Endothelial cell of umbilical vein (primary cell): ENCODE measurements around the gene STX8. TPM values are rescaled to one million over a fixed set of nuclear protein-coding genes. Genes with fewer than 3 reads are reported as not detected.

ENCODE experiments used
- BruUV-seq: library from RNA; stranded (reverse); fragments of 400-500 nt; replicated peaks from 2 replicates; lab custom pipeline; 2021; lab: Mats Ljungman, UMichigan
- CTCF ChIA-PET: fragments of 300-600, 350-600 bp; sonication (Branson Sonifier 250); formaldehyde crosslinking; loops from one replicate; lab custom pipeline; 2021; ENCODE audit warnings: antibody characterized with exemption, inconsistent platforms; lab: Charles Lee
- POLR2A ChIA-PET: fragments of 300-600, 350-600 bp; sonication (Branson Sonifier 250); formaldehyde crosslinking; loops from one replicate; lab custom pipeline; 2021; ENCODE audit warnings: antibody characterized with exemption, inconsistent platforms; lab: Charles Lee
- DNase-seq: peaks from one replicate; pipeline ENCODE4 v3.0.0-alpha.2; 2011; ENCODE audit warnings: low read depth, low spot score
- FAIRE-seq: peaks from 2 replicates; lab custom pipeline; 2011; peaks lifted over from hg19 to GRCh38; lab: Jason Lieb, UNC
- H2AFZ ChIP-seq: 2 replicates; pipeline ENCODE4 v1.6.0; 2012; ENCODE audit warnings: low read depth, low read length, control low read depth, inconsistent platforms
- H3K27ac ChIP-seq: 2 replicates; pipeline ENCODE4 v1.5.1; 2011; ENCODE audit warnings: low read depth, mild to moderate bottlenecking, control low read depth, low read length, moderate library complexity; ENCODE audit not compliant: insufficient read depth
- H3K27me3 ChIP-seq, 2 experiments: 2 replicates each; pipeline versions ENCODE4 v1.6.0 to v1.6.1; 2011; ENCODE audit warnings: low read length in 2 of 2, mixed read lengths in 1 of 2; ENCODE audit not compliant: control insufficient read depth in 2 of 2, insufficient read depth in 2 of 2
- H3K36me3 ChIP-seq, 2 experiments: 2 replicates in 1 of 2; 3 replicates in 1 of 2; pipeline ENCODE4 v1.5.1; 2011; ENCODE audit warnings: low read length in 2 of 2, mild to moderate bottlenecking in 1 of 2, moderate library complexity in 1 of 2; ENCODE audit not compliant: control insufficient read depth in 2 of 2, insufficient read depth in 2 of 2; ENCODE audit errors: extremely low read depth in 1 of 2
- H3K4me1 ChIP-seq: 3 replicates; pipeline ENCODE4 v1.5.1; 2011; ENCODE audit warnings: mild to moderate bottlenecking, low read length; ENCODE audit not compliant: control insufficient read depth, insufficient read depth; ENCODE audit errors: extremely low read depth
- H3K4me2 ChIP-seq: 2 replicates; pipeline ENCODE4 v1.6.1; 2011; ENCODE audit warnings: low read length, control low read depth, mixed read lengths; ENCODE audit not compliant: insufficient read depth
- H3K4me3 ChIP-seq, 3 experiments: fragments of 200-600 bp in 1 of 3; sonication (generic), shearing (Covaris generic) in 1 of 3; replicated peaks in 1 of 3; 2 replicates each; pipeline ENCODE4 v1.5.1; 2011 to 2016; ENCODE audit warnings: control low read depth in 3 of 3, low read length in 3 of 3, mild to moderate bottlenecking in 2 of 3, inconsistent platforms in 1 of 3, low read depth in 1 of 3, moderate library complexity in 1 of 3; ENCODE audit not compliant: insufficient read depth in 1 of 3
- H3K79me2 ChIP-seq: 2 replicates; pipeline ENCODE4 v1.6.0; 2012; ENCODE audit warnings: low read length, inconsistent platforms; ENCODE audit not compliant: control insufficient read depth, insufficient read depth
- H3K9ac ChIP-seq: replicated peaks from 2 replicates; pipeline ENCODE3; 2011; ENCODE audit warnings: low read length, control low read depth; ENCODE audit not compliant: insufficient read depth; ENCODE audit errors: extremely low read depth
- H3K9me1 ChIP-seq: replicated peaks from 3 replicates; pipeline ENCODE4 v1.6.0; 2011; ENCODE audit warnings: mild to moderate bottlenecking, low read length; ENCODE audit not compliant: control insufficient read depth, insufficient read depth; ENCODE audit errors: extremely low read depth
- H3K9me3 ChIP-seq: replicated peaks from 2 replicates; pipeline ENCODE4 v1.5.1; 2012; ENCODE audit warnings: low read length, inconsistent platforms; ENCODE audit not compliant: control insufficient read depth, insufficient read depth
- H4K20me1 ChIP-seq: replicated peaks from 2 replicates; pipeline ENCODE3; 2011; ENCODE audit warnings: mild to moderate bottlenecking, low read length; ENCODE audit not compliant: control insufficient read depth, insufficient read depth; ENCODE audit errors: extremely low read depth
- EZH2 ChIP-seq: IDR thresholded peaks from 2 replicates; pipeline ENCODE4 v1.6.1; 2012; ENCODE audit warnings: borderline replicate concordance, low read depth, mild to moderate bottlenecking, moderate library complexity, low read length, inconsistent platforms; ENCODE audit not compliant: severe bottlenecking
- FOS ChIP-seq: IDR thresholded peaks from 2 replicates; pipeline ENCODE4 v1.6.1; 2011; ENCODE audit warnings: mild to moderate bottlenecking, low read length, moderate library complexity, borderline replicate concordance; ENCODE audit not compliant: insufficient read depth
- GATA2 ChIP-seq: IDR thresholded peaks from 2 replicates; pipeline ENCODE4 v1.7.0; 2011; ENCODE audit warnings: low read depth, mild to moderate bottlenecking, moderate library complexity, mixed read lengths, low read length; ENCODE audit not compliant: insufficient read length, insufficient read depth
- JUN ChIP-seq: IDR thresholded peaks from 2 replicates; pipeline ENCODE4 v1.6.1; 2011; ENCODE audit warnings: borderline replicate concordance, low read depth; ENCODE audit not compliant: insufficient read length, insufficient read depth
- MYC ChIP-seq: IDR thresholded peaks from one replicate; pipeline ENCODE4 v1.6.1; 2011; ENCODE audit warnings: mild to moderate bottlenecking, low read depth, low read length
- POLR2A ChIP-seq: IDR thresholded peaks from 2 replicates; pipeline ENCODE4 v1.6.1; 2012; ENCODE audit warnings: low read depth, mild to moderate bottlenecking, control low read depth, low read length
- POLR2AphosphoS5 ChIP-seq: IDR thresholded peaks from 2 replicates; pipeline ENCODE4 v1.6.1; 2012; ENCODE audit warnings: low read depth, mild to moderate bottlenecking, control low read depth, low read length, moderate library complexity; ENCODE audit not compliant: insufficient read depth
- dilution Hi-C: fragments of 300-500 bp; cut with MboI; formaldehyde crosslinking; loops from one replicate; pipeline ENCODE4 v1.15.0; 2019; ENCODE audit warnings: low sequenced_read_pairs; ENCODE audit not compliant: extremely low pct_ligation_motif_present
- intact Hi-C: fragments of 100-400 bp; cut with micrococcal nuclease; formaldehyde crosslinking; loops from one replicate; pipeline ENCODE4 v1.10.0; 2022
- polyA plus RNA-seq, 4 experiments: library from polyadenylated mRNA; depleted of rRNA in 3 of 4; stranded (reverse) in 3 of 4; unstranded in 1 of 4; fragments of >200 nt; gene quantifications; 2 replicates each; pipeline versions ENCODE4 v1.2.1 to v1.2.3, GENCODE V29; 2011 to 2012; ENCODE audit warnings: missing spikeins in 1 of 4
- total RNA-seq: library from RNA; stranded (reverse); gene quantifications from 2 replicates; pipeline ENCODE4 v1.2.3, GENCODE V29; 2021
- TF ChIP-seq, protein P1 (sequence below): IDR thresholded peaks from 2 replicates; pipeline ENCODE4 v1.6.1; 2011; ENCODE audit not compliant: insufficient read depth, insufficient read length
- TF ChIP-seq, protein P2 (sequence below), 2 donors: IDR thresholded peaks; 1 replicate in 1 of 2; 2 replicates in 1 of 2; pipeline ENCODE4 v1.5.1; 2011; ENCODE audit warnings: low read length in 2 of 2, mild to moderate bottlenecking in 2 of 2, moderate library complexity in 2 of 2, control low read depth in 1 of 2, inconsistent platforms in 1 of 2, low read depth in 1 of 2; ENCODE audit not compliant: insufficient read depth in 1 of 2; ENCODE audit errors: extremely low read depth in 1 of 2

STX8 gene
- total and polyA plus RNA-seq, 2 donors (not counting 3 experiments of a cell fraction or from before 2014, with no cell fraction given): 25.9 to 67.3 TPM

GRCh38 chr17:9233271-9233599 lies 342.4 kb downstream of the STX8 start:
- BruUV-seq: no TSS peak
- Histone ChIP-seq H3K4me3 (no peak overlapping the region), H3K4me2 (no peak overlapping the region), H3K9me3 (no peaks in the 10 kb centered on the region), H3K36me3 (no peaks in the 10 kb centered on the region), H3K27me3 (no peaks in the 10 kb centered on the region), H3K4me1 (no peaks in the 10 kb centered on the region), H3K79me2 (no peaks in the 10 kb centered on the region), H2AFZ (no peak overlapping the region), H4K20me1 (no peaks in the 10 kb centered on the region), H3K9me1 (no peaks in the 10 kb centered on the region), H3K27ac (no peak overlapping the region), H3K9ac (no peak overlapping the region)
- dilution Hi-C loops: no loop called here
- FAIRE-seq (no peak), DNase-seq (no peak)
- TF ChIP-seq, protein P1, sequence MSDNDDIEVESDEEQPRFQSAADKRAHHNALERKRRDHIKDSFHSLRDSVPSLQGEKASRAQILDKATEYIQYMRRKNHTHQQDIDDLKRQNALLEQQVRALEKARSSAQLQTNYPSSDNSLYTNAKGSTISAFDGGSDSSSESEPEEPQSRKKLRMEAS: no peak
- no peak for TF ChIP-seq MYC
- no peak for TF ChIP-seq FOS
- no peak for TF ChIP-seq POLR2AphosphoS5
- no peak for TF ChIP-seq JUN
- no peak for TF ChIP-seq GATA2
- TF ChIP-seq EZH2: no peak
- TF ChIP-seq POLR2A: no peak
- TF ChIP-seq, protein P2, sequence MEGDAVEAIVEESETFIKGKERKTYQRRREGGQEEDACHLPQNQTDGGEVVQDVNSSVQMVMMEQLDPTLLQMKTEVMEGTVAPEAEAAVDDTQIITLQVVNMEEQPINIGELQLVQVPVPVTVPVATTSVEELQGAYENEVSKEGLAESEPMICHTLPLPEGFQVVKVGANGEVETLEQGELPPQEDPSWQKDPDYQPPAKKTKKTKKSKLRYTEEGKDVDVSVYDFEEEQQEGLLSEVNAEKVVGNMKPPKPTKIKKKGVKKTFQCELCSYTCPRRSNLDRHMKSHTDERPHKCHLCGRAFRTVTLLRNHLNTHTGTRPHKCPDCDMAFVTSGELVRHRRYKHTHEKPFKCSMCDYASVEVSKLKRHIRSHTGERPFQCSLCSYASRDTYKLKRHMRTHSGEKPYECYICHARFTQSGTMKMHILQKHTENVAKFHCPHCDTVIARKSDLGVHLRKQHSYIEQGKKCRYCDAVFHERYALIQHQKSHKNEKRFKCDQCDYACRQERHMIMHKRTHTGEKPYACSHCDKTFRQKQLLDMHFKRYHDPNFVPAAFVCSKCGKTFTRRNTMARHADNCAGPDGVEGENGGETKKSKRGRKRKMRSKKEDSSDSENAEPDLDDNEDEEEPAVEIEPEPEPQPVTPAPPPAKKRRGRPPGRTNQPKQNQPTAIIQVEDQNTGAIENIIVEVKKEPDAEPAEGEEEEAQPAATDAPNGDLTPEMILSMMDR (IDR thresholded peaks at IDR 0.05; ENCODE audit: extremely low read depth in 1 of 2, insufficient read depth in 1 of 2, low read depth in 1 of 2, low read length in 2 of 2): no peak
- intact Hi-C loops: no loop called here
- ChIA-PET POLR2A (interaction anchor here (0.5 kb wide), 1 partner anchor 9 kb away, joined by 3 read pairs; no protein-coding TSS in a partner anchor), CTCF (no interaction called here)
